HG03103 (cell line): ENCODE measurements around the gene OLIG2.

Experiments
- ATAC-seq: cut with Tn5 transposase; IDR thresholded peaks from one replicate; pipeline ENCODE4 v1.9.1; 2021; ENCODE audit warnings: low read depth; ENCODE audit not compliant: unreplicated experiment

Gene OLIG2

GRCh38 chr21:33019516-33019884 is 6.2 kb upstream of the OLIG2 start:
- no peak for ATAC-seq

- no peak for ATAC-seq
These were observed 5.7 kb upstream of the OLIG2 start for GRCh38 chr21:33019885-33020557.

GRCh38 chr21:33020558-33021100 is 5.1 kb upstream of the OLIG2 start:
- no peak for ATAC-seq

- ATAC-seq = no peak
These were observed 4.6 kb upstream of the OLIG2 start for GRCh38 chr21:33021150-33021549.

- no peak for ATAC-seq
These were observed 4.1 kb upstream of the OLIG2 start for GRCh38 chr21:33021667-33022066.

- no peak for ATAC-seq
These were observed 3.3 kb upstream of the OLIG2 start for GRCh38 chr21:33022489-33022827.

- ATAC-seq = no peak
These were observed 2.7 kb upstream of the OLIG2 start for GRCh38 chr21:33022828-33023573.

GRCh38 chr21:33023574-33024200 is 2.0 kb upstream of the OLIG2 start:
- ATAC-seq = no peak

- ATAC-seq = no peak
These were observed 1.3 kb upstream of the OLIG2 start for GRCh38 chr21:33024201-33025103.

- no peak for ATAC-seq
These were observed 638 bp upstream of the OLIG2 start for GRCh38 chr21:33025106-33025488.

GRCh38 chr21:33026443-33026858 is 716 bp downstream of the OLIG2 start:
- ATAC-seq = no peak

- no peak for ATAC-seq
These were observed 1.2 kb downstream of the OLIG2 start for GRCh38 chr21:33026878-33027400.

- no peak for ATAC-seq
These were observed 1.9 kb downstream of the OLIG2 start for GRCh38 chr21:33027401-33028286.

GRCh38 chr21:33028287-33028670 is 2.5 kb downstream of the OLIG2 start:
- ATAC-seq = no peak

GRCh38 chr21:33028773-33029384 is 3.1 kb downstream of the OLIG2 start:
- no peak for ATAC-seq

GRCh38 chr21:33029385-33029921 is 3.7 kb downstream of the OLIG2 start:
- no peak for ATAC-seq

GRCh38 chr21:33029975-33030461 is 4.3 kb downstream of the OLIG2 start:
- ATAC-seq = no peak

GRCh38 chr21:33030633-33031032 is 4.9 kb downstream of the OLIG2 start:
- no peak for ATAC-seq
